Measurements from ENCODE around the gene MSMP.

DNA sequence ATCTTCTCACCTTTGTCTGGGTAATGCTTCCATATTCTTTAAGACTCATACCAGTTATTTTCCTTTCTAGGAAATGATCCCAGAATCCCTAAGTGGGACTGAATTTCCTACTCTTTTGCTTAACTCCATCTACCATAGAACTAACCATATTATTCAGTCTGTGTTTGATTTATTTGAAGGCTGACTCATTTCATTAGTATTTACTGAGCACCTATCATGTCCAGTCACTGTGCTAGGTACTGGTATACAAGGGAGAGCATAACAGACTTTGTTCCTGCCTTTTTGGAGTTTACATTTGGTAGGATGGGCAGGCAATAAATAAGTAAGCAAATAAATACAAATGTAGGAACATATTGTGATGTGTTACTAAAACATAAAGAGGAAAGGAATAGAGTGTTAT is 41.6 kb upstream of the MSMP start:
- no peak for TF ChIP-seq CHD2 (IDR thresholded peaks at IDR 0.05; ENCODE audit: borderline replicate concordance, low read depth, low read length)
- no peak for TF ChIP-seq HDAC2 (IDR thresholded peaks at IDR 0.05)
- TF ChIP-seq, protein P1, sequence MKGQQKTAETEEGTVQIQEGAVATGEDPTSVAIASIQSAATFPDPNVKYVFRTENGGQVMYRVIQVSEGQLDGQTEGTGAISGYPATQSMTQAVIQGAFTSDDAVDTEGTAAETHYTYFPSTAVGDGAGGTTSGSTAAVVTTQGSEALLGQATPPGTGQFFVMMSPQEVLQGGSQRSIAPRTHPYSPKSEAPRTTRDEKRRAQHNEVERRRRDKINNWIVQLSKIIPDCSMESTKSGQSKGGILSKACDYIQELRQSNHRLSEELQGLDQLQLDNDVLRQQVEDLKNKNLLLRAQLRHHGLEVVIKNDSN (IDR thresholded peaks at IDR 0.05; ENCODE audit: borderline replicate concordance, extremely low read length, insufficient read depth, low read depth, low read length), result no peak
- TF ChIP-seq EZH2 (IDR thresholded peaks at IDR 0.05; ENCODE audit: borderline replicate concordance, control insufficient read depth, low read depth, low read length), result no peak
- no peak for TF ChIP-seq RELA (IDR thresholded peaks at IDR 0.05; ENCODE audit: borderline replicate concordance, partially characterized antibody)
- TF ChIP-seq, protein P2, sequence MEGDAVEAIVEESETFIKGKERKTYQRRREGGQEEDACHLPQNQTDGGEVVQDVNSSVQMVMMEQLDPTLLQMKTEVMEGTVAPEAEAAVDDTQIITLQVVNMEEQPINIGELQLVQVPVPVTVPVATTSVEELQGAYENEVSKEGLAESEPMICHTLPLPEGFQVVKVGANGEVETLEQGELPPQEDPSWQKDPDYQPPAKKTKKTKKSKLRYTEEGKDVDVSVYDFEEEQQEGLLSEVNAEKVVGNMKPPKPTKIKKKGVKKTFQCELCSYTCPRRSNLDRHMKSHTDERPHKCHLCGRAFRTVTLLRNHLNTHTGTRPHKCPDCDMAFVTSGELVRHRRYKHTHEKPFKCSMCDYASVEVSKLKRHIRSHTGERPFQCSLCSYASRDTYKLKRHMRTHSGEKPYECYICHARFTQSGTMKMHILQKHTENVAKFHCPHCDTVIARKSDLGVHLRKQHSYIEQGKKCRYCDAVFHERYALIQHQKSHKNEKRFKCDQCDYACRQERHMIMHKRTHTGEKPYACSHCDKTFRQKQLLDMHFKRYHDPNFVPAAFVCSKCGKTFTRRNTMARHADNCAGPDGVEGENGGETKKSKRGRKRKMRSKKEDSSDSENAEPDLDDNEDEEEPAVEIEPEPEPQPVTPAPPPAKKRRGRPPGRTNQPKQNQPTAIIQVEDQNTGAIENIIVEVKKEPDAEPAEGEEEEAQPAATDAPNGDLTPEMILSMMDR (IDR thresholded peaks at IDR 0.05 in 2 of 3, conservative IDR thresholded peaks at IDR 0.05 in 1 of 3; ENCODE audit: control insufficient read depth in 2 of 3, extremely low read depth in 1 of 3, insufficient read depth in 1 of 3, low read depth in 3 of 3, low read length in 3 of 3), result no peak
- TF ChIP-seq, protein P3, sequence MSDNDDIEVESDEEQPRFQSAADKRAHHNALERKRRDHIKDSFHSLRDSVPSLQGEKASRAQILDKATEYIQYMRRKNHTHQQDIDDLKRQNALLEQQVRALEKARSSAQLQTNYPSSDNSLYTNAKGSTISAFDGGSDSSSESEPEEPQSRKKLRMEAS (IDR thresholded peaks at IDR 0.05; ENCODE audit: low read depth, low read length), result no peak
- TF ChIP-seq NR2F1 (conservative IDR thresholded peaks at IDR 0.05), result no peak

Measured in GM12878 (cell line).